GM21619 (cell line): ENCODE measurements around the gene CACNG8.

Experiments
- ATAC-seq: cut with Tn5 transposase; IDR thresholded peaks from one replicate; pipeline ENCODE4 v1.9.1; 2021; ENCODE audit not compliant: unreplicated experiment

The CACNG8 gene

DNA sequence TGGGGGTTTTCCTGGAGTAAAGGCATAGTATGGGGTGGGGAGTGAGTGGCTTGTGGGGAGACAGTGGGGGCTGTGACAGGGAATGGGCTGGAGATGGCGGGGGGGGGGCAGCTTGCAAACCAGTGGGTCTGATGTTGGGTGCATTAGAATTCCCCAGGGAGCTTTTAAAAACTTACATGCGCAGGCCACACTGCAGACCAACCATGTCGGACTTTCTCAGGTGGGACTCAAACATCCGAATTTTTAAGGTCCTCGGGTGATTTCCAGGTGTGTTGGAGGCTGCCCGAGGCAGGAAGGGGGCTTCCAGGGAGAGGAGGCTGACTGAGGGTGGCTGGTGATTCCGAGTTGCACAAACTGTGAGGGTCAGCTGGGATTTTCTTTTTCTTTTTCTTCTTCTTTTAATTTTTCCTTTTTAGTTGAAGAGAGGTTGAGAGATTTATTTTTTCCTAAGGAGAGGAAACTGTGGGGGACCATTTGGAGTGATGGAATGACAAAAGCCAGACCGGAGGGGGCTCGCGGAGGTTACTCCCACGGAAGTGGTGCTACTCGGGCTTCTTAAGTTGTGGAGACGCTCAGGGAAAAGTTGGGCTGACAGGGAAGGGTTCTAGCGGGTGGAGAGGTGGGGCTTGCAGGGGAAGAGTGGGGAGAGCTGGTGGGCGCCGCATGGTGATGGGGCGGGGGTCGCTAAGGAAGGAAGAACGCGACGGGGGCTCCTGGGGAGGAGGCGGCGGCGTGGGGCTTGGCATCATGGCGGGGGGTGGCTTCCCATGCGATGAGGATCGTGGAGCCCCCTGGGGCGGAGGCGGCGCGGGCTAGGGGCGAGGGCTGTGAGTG is 997 bp upstream of the CACNG8 start:
- ATAC-seq: no peak

DNA sequence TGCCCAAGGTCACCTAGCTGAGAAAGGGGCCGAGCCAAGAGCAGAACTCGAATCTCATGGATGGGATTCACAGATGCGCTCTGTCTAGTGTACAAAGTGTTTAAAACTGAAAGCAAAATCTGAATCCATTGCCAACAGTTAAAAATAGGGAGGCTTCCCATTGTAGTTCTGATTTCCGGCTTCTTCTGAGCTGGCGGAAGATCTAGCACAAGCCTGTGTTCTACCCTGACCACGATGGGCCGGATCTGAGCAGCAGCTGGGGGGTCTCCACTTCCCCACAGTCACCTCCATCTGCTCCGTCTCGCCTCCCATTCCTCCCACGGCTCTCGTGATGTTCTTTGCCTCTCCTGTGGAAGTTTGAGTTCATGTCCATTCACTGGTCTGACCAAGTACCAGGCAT is 2.4 kb downstream of the CACNG8 start:
- no peak for ATAC-seq

DNA sequence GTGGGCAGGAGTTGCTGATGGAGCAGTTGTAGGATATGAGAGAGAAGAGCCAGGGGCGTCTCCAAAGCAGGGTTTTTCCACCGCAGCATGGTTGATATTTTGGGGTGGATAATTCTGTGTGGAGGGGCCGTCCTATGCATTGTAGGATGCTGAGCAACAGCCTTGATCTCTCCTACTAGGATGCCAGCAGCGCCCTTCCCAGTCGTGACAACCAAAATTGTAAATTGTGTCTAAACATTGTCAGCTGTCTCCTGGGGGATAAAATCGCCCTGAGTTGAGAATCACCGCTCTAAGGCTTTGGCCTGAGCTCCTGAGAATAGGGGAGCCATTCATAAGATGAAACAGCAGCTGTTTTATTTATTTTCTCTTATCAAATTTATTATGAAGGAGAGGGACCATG is 4.2 kb downstream of the CACNG8 start:
- ATAC-seq: no peak

DNA sequence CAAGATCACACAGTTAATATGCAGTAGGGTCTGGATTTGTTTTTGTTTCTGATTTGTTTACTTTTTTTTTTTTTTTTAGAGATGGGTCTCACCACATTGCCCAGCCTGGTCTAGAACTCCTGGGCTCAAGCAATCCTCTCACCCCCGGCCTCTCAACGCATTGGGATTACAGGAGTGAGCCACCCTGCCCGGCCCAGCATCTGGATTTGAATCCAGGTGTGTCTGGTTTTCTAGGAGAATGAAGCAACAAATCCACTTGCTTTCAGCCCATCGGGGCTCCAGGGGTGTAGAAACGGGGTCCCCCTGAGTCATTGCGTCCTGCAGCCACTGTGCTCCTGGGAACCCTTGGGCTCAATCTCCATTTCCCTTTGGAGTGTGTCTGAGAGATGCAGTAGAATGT is 6.6 kb downstream of the CACNG8 start:
- no peak for ATAC-seq

DNA sequence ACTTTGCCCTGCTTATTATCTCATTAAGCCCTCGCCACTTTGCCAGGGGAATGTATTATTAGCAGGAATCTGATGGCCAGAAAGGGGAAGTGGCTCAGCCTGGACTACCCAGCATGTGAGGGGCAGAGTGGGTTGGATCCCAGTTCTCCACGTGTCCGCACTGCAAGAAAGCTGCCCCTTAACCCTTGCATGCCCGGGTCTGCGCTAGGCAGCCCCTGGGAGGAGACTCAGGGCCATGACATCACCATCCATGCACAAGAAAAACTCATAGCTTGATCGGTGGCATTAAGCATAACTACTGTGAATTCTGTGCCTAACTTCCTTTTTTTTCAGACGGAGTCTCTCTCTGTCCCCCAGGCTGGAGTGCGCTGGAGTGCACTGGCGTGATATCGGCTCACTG is 8.9 kb downstream of the CACNG8 start:
- no peak for ATAC-seq

DNA sequence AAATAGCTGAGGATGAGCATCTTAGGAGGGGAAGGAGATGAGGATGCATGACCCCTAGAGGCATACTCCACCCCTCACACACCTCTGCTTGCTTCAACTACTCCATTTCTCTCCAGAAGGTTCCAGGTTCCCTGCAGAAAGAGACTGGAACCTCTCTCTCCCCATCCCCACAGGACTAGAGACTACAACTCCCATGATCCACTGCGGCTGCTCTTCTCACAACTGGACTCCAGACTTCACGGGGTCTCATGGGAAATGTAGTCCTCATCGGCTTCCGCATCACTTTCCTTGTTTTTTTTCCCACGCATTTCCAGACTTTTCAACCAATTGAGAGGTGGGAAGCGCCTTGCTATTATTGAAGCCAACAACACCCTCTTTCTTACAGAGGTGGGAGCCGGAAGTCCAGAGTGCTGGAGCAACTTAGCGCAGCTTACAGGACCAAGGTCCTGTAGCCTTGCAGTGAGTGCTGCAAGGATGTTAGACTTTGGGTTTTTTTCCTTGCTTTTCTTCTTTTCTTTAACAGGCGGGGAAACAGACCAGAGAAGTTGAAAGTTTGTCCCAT is 14.8 kb downstream of the CACNG8 start:
- ATAC-seq: no peak

DNA sequence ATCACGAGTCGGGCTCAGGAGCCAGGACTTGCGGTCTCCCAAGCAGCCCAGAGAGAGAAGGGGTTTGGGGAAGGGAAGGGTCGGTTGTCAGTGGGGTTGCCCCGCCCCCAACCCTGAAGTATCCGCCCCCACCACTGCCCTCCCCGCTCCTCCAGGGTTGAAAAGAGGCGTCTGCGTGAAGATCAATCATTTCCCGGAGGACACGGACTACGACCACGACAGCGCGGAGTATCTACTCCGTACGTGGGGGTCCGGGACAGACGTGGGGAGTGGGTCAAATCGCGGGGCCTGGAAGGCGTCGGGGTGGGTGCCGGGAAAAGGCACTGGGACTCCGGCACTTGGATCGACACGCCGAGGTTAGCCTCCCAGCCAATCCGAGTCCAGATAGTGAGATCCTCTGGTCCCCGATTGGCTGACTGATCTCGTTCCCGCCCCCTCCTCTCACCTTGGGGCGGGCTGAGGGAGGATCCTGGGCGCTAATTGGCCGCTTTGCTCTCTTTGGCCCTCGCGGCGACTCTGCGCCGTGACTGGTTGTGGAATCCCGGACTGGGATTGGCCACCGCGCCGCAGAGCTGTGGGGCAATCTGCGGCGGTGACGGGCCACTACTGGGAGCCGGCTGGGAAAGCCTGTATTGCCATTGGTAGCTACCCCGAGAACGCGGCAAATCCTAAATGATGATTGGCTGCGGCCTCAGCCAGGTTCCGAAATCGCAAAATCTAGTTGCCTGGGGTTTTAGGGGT is 15.4 kb downstream of the CACNG8 start:
- no peak for ATAC-seq

DNA sequence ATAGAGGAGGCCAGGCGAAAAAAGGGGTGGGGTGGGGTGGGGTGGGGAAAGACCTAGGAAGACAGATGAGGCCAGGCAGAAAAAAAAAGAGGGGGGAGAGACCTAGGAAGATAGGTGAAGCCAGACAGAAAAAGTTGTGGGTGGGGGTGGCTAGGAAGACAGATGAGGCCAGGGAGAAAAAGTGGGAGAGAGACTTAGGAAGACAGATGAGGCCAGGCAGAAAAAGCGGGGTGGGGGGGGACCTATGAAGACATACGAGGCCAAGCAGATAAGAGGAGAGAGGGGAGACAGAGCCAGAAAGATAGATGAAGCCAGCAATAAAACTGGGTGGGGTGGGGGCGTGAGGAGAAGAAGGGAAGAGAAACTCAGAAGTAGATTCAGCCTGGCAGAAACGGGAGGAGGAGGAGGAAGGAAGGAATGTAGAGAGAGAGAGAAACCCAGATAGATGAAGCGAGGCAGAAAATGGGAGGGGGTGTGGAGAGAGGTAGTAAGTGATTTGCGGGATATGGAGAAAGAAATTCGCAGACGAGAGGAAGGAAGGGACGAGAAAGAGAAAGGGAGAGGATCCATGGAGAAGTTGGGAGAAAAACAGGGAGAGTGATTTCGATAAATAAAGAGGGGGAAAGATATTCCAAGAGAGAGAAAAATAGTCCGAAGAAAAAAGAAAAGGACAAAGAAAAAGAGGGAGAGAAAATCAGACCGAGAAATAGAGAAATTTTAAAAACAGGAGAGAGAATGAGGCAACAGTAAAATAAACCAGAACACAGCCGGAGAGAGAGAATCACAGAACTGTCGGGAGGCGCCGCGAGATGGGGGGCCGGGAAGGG is 16.5 kb downstream of the CACNG8 start:
- no peak for ATAC-seq

DNA sequence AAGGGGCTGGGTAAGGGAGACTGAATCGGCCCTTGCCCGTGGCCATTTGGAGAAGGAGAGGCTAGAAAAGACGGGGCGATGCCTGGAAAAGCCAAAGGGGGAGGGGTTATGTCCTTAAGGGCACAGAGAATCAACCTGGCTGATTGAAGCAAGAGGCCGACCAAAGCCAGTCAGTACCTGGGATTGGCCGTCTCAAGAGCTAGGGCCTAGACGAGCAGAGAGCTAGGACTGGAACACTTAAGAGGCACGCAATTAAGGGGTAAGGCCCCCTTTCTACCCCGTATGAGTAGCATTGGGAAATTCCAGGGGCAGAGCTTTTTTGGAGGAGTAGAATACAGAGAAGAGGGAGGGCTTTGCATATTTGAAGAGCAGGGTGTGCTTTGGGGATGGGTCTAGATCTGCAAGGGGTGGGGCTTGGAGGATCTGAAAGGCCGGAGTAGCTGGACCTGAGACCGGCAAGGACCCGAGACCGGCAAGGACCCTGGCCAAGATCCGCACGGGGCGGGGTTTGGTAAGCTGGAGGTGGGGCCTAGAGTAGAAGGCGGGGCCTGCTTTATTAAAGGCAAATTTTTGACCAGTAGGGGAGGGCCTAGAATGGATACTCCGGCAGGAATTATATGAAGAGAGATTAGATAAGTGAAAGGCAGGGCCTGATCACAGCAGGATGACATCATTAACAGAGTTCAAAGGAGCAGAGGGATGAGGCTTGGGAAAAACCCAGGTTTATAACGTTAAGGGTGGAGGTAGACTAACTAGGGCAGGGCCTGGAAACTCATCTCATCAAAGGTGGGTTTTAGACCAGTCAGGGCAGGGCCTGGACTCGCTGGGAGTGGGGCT is 18.0 kb downstream of the CACNG8 start:
- no peak for ATAC-seq

DNA sequence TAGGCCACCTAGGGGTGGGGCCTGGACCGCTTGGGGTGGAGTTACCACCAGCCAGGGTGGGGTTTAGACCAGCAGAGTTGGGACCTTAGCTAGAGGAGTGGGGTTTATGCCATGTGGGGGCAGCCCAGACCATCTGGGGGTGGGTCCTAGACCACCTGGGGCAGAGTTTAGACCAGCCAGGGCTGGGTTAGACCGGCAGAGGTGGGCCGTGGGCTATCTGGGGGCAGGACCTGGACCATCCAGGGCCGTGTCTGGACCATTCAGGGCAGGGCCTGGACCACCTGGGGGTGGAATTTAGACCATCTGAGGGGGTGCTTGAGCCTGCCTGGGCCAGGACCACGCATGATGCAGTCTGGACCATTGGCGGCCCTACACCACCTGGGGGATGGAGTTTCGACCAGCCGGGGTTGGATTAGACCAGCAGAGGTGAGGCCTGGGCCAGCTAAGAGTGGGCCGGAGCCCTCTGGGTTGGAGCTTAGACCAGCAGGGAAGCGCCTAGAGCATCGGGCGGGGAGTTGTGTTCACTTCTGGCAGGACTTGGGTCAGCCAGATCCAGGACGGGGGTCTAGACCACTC is 18.7 kb downstream of the CACNG8 start:
- no peak for ATAC-seq

DNA sequence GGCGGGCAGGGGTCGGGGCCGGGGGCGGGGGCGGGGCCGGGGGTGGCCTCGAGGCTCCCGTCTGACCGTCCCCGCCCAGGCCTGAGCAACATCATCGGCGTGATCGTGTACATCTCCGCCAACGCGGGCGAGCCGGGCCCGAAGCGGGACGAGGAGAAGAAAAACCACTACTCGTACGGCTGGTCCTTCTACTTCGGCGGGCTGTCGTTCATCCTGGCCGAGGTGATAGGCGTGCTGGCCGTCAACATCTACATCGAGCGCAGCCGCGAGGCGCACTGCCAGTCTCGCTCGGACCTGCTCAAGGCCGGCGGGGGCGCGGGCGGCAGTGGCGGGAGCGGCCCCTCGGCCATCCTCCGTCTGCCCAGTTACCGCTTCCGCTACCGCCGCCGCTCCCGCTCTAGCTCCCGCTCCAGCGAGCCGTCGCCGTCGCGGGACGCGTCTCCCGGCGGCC is 19.3 kb downstream of the CACNG8 start:
- ATAC-seq: no peak

DNA sequence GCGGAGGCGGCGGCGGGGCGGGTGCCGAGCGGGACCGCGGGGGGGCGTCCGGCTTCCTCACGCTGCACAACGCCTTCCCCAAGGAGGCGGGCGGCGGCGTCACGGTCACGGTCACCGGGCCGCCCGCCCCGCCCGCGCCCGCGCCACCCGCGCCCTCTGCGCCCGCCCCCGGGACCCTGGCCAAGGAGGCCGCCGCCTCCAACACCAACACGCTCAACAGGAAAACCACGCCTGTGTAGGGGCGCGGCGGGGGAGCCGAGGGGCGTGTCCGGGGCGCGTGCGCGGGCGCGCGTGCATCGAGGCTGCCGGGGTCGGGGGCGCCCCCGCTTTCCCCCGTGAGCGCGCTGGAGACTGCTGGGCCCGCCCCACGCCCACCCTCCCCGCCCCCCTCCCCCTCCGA is 19.9 kb downstream of the CACNG8 start:
- ATAC-seq: no peak

DNA sequence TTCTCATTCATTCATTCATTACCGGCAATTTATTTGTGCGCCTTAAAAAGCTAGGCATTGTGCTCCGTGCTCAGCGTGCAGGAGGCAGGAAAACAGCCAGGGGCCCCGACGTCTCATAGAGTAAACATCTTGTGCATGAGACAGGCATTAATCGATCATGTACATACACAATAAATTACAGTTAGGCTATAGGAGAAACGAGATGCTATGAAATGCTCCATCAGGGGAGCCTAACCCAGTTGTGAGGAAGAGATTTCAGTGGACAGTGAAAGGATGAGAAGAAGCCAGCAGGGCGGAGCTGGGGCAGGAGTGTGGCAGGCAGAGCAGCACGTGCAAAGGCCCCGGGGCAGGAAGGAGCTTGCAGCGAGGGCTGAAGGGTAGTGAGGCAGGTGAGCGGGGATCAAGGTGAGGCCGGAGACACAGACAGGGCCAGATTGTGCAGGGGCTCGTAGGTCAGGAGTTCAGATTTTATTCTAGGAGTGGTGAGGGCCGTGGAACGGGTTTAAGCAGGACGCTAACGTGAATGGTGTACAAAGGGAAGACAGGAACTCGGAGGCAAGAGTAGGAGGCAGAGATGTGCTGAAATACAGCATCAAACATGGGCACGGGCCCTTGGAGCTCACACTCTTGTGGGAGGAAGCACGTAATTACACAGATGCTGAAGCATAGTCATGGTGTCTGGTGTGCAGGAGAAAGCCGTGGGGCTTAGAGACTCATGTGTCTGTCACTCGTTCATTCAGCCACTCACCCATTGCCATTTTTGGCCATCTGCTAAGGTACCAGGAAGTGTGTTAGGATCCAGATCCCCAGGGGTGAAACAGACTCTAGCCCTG is 20.9 kb downstream of the CACNG8 start:
- ATAC-seq: no peak

DNA sequence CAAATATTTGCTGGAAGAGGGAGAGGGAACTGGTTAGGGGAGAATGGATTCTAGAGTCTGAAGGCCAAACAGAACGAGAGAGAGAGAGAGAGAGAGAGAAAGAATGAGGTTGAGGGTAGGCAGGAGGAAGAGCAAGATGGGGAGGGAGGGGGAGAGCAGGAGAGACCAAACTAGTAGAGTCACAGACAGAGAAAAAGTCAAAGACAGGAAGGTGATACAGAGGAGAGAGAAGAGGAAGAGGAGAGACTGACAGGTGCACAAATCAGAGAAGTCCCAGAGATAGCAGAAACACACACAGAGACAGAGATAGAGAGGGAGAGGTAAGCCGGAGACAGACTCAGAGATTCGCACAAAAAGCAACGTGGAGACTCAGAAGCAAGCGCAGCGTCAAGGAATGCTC is 23.1 kb downstream of the CACNG8 start:
- no peak for ATAC-seq

DNA sequence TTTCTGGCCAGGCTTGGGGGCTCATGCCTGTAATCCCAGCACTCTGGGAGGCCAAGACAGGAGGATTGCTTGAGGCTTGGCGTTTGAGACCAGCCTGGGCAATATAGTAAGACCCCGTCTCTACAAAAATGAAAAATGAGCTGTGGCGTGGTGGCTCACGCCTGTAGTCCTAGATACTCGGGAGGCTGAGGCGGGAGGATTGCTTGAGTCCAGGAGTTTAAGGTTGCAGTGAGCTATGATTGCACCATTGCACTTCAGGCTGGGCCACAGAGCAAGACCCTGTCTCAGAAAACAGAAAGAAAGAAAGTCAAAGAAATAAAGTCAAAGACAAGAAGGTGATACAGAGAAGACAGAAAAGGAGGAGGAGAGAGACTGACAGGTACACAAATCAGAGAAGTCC is 26.2 kb downstream of the CACNG8 start:
- ATAC-seq: no peak

DNA sequence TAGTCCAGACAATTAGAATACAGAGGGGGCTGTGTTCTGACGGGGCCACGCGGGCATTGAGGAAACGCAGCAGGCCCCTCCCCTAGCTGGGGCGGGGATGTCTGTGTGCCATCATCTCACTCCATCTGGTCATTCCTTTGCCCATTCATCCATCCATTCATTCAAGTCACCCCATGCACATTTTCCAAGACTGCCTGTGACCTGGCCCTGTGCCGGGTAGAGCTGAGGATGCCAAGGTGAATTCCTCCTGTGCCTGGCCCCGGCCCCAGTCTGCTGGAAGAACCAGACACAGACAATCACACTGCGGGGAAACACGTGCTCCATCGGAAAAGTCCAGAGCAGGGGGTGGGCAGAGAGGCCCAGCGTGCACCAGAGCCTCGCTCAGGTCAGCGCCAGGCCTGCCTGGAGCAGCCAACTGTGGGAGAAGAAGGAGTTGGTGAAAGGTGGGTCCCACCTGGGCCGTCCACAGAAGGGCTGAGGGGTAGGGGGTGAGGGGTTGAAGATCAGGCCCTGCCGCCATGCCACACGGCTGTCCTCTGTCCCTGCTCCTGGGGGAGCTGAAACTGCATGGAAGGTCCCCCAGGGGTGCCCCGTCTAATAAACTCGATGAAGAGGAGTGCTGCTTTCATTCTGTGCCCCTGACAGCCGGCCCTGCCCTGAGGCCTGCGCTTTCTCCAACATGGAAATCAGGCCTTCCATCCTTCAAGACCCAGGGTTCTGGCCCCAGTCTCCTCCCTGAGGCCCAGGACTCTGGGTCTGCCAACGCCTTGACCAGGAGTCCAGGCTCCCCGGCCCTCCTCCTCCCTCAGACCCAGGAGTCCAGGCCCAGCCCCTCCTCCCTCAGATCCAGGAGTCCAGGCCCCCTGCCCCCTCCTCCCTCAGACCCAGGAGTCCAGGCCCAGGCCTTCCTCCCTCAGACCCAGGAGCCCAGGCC is 27.1 kb downstream of the CACNG8 start:
- ATAC-seq: no peak

DNA sequence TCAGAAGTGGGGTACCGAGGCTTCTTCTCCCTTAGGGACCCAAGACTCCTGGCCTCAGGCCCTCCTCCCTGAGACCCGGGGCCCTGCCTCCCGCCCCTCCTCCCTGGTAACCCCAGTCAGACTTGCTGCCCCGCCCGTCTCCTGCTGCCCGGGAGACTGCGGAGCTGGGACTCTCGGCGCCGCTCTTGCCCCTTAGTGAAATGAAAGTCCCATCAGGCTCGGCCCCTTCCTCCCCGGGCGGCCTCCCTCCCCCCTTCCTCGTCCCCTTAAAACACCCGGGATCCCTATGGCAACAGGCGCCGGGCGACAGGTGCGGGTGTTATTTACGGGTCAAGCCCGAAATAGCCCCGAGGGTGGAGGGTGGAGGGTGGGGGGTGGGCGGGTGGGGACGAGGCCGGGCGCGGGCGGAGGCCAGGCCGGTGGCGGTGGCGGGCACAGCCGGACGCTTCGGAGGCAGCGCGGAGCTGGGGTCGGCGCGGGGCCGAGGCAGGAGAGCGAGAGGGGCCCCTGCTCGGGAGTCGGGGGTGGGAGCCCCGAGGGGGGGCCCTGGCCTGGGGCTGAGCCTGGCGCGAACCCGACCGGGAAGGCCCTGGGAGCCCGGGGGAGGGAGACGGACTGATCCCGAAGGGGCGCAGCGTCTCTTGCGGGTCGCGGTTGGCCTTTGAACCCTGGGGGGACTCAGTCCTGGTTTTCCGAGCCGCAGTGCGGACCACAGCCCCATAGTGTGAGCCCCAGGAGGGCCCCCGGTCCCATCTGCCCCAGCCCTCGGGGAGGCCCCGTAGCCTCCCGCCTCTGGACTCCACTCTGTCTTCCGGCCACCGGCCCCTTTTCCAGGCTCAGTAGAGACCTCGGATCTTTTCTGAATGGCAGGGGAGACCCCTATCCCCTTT is 28.7 kb downstream of the CACNG8 start, which contains the start of gene CACNG6:
Gene CACNG6, plus strand, starts transcription at position 414 of the 890 bp plus-strand sequence. CDS start 1,241 bp downstream, outside the sequence.
- no peak for ATAC-seq
